MM.1S (cell line): Measurements from ENCODE around the gene CNMD.

Experiments used
- DNase-seq: peaks from one replicate; pipeline ENCODE4 v3.0.0-alpha.2; 2015
- H2AFZ ChIP-seq: fragments of 300-600 bp; sonication (generic); 2 replicates; pipeline ENCODE4 v1.6.0; 2016; ENCODE audit warnings: antibody characterized with exemption, low read length
- H3F3A ChIP-seq: fragments of 300-600 bp; sonication (generic); 2 replicates; pipeline ENCODE4 v1.6.1; 2016; ENCODE audit warnings: mild to moderate bottlenecking, antibody characterized with exemption, low read length, moderate library complexity, mixed read lengths; ENCODE audit not compliant: insufficient read depth
- H3K27ac ChIP-seq: fragments of 300-600 bp; sonication (generic); 2 replicates; pipeline ENCODE4 v1.5.1; 2016; ENCODE audit warnings: mild to moderate bottlenecking, low read length
- H3K27me3 ChIP-seq: fragments of 300-600 bp; sonication (generic); replicated peaks from 2 replicates; pipeline ENCODE4 v1.6.0; 2016; ENCODE audit warnings: low read length; ENCODE audit not compliant: insufficient read depth
- H3K36me3 ChIP-seq: fragments of 300-600 bp; sonication (generic); replicated peaks from 2 replicates; pipeline ENCODE4 v1.6.1; 2016; ENCODE audit warnings: mild to moderate bottlenecking, low read length, mixed read lengths; ENCODE audit not compliant: insufficient read depth
- H3K4me1 ChIP-seq: fragments of 300-600 bp; sonication (generic); 2 replicates; pipeline ENCODE4 v1.6.1; 2016; ENCODE audit warnings: low read length, mixed read lengths
- H3K4me2 ChIP-seq: fragments of 300-600 bp; sonication (generic); 2 replicates; pipeline ENCODE4 v1.6.0; 2016; ENCODE audit warnings: low read depth, low read length
- H3K4me3 ChIP-seq: fragments of 300-600 bp; sonication (generic); 2 replicates; pipeline ENCODE4 v1.5.1; 2016; ENCODE audit warnings: low read length, mixed read lengths
- H3K79me2 ChIP-seq: fragments of 300-600 bp; sonication (generic); 2 replicates; pipeline ENCODE4 v1.6.1; 2016; ENCODE audit warnings: mixed run types, low read length, mixed read lengths
- H3K9ac ChIP-seq: fragments of 300-600 bp; sonication (generic); 2 replicates; pipeline ENCODE4 v1.6.1; 2016; ENCODE audit warnings: low read length, mixed read lengths
- H3K9me2 ChIP-seq: fragments of 300-600 bp; sonication (generic); replicated peaks from 2 replicates; pipeline ENCODE4 v1.6.1; 2016; ENCODE audit warnings: mild to moderate bottlenecking, low read length, mixed read lengths; ENCODE audit not compliant: insufficient read depth
- H3K9me3 ChIP-seq: fragments of 300-600 bp; sonication (generic); replicated peaks from 2 replicates; pipeline ENCODE4 v1.6.1; 2016; ENCODE audit warnings: mild to moderate bottlenecking, low read length, mixed read lengths; ENCODE audit not compliant: insufficient read depth
- H4K20me1 ChIP-seq: fragments of 300-600 bp; sonication (generic); 2 replicates; pipeline ENCODE4 v1.6.1; 2016; ENCODE audit warnings: mild to moderate bottlenecking, low read length, moderate library complexity, mixed read lengths; ENCODE audit not compliant: insufficient read depth
- EZH2 ChIP-seq: fragments of 300-600 bp; sonication (generic); optimal IDR thresholded peaks from 2 replicates; pipeline ENCODE3; 2017; ENCODE audit warnings: low read depth, mild to moderate bottlenecking, antibody characterized with exemption, low read length, mixed read lengths
- EZH2phosphoT487 ChIP-seq: fragments of 300-600 bp; sonication (generic); IDR thresholded peaks from 2 replicates; pipeline ENCODE4 v1.6.1; 2018; ENCODE audit warnings: antibody characterized with exemption, low read length
- TF ChIP-seq, protein P1 (sequence below): fragments of 300-600 bp; sonication (generic); IDR thresholded peaks from 2 replicates; pipeline ENCODE4 v1.5.1; 2016; ENCODE audit warnings: antibody characterized with exemption, low read length, mixed read lengths

CNMD gene

DNA sequence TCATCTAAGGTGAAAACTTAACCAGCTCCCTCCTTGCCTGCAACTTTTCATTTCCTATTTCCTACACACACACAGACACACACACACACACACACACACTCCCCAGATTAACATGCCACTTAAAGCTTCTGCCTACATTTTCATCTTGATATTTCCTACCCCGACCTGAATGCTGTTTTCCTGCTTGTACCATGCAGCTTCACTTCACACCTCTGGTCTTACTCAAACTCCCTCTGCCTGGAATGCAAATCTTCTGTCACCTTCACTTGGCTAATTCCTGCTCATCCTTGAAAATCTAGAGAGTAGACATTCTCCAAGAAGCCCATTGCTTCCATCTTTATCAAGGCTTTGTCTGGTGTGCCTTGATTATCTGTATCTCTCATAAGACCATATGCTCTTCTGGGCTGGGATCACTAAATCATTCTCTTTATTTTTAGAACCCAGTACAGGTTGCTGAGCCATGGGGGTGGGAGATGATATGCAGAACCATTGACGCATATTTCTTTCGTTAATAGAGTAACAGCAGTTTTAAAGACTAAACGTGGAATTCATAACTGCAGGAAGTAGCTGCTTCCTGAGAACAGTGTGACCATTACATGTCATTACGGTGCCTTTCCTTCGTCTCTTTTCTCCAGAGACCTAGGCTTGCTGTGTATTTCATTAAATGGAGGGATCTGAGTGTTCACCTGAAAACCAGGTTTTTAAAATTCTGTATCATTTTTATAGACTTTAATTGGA is 37.7 kb downstream of the CNMD start:
- Histone ChIP-seq H3K4me3 (no peak overlapping the region), H3K9me3 (no peaks in the 10 kb centered on the region), H3K4me2 (no peak overlapping the region), H3K79me2 (no peaks in the 10 kb centered on the region), H3K9ac (no peak overlapping the region), H3K9me2 (no peaks in the 10 kb centered on the region), H4K20me1 (no peaks in the 10 kb centered on the region), H3K4me1 (no peaks in the 10 kb centered on the region), H3K36me3 (no peaks in the 10 kb centered on the region), H3K27me3 (no peaks in the 10 kb centered on the region), H3F3A (no peaks in the 10 kb centered on the region), H3K27ac (no peak overlapping the region), H2AFZ (no peak overlapping the region)
- DNase-seq = no peak
- TF ChIP-seq, protein P1, sequence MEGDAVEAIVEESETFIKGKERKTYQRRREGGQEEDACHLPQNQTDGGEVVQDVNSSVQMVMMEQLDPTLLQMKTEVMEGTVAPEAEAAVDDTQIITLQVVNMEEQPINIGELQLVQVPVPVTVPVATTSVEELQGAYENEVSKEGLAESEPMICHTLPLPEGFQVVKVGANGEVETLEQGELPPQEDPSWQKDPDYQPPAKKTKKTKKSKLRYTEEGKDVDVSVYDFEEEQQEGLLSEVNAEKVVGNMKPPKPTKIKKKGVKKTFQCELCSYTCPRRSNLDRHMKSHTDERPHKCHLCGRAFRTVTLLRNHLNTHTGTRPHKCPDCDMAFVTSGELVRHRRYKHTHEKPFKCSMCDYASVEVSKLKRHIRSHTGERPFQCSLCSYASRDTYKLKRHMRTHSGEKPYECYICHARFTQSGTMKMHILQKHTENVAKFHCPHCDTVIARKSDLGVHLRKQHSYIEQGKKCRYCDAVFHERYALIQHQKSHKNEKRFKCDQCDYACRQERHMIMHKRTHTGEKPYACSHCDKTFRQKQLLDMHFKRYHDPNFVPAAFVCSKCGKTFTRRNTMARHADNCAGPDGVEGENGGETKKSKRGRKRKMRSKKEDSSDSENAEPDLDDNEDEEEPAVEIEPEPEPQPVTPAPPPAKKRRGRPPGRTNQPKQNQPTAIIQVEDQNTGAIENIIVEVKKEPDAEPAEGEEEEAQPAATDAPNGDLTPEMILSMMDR = no peak
- TF ChIP-seq EZH2phosphoT487 = no peak
- no peak for TF ChIP-seq EZH2

DNA sequence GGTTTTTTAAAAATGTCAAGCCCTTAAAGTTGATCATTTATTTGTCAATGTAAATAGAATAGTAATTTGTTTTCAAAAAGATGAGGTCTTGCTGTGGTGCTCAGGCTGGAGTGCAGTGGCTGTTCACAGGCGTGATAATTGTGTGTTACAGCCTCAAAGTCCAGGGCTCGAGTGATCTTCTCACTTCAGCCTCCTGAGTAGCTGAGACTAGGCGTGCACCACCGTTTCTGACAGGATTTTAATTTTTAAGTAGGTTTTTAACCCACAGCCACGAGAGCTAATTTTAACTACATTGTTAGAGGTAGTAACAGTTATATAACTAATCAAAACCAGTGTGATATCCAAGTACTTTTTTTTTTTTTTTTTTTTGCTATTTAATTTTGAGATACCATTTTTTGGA is 43.1 kb downstream of the CNMD start:
- Histone ChIP-seq H3K4me1 (no peaks in the 10 kb centered on the region), H3K9me3 (no peaks in the 10 kb centered on the region), H2AFZ (no peak overlapping the region), H3K9me2 (no peaks in the 10 kb centered on the region), H4K20me1 (no peaks in the 10 kb centered on the region), H3K36me3 (no peaks in the 10 kb centered on the region), H3K27ac (no peak overlapping the region), H3K9ac (no peak overlapping the region), H3K27me3 (no peaks in the 10 kb centered on the region), H3F3A (no peaks in the 10 kb centered on the region), H3K4me3 (no peak overlapping the region), H3K79me2 (no peaks in the 10 kb centered on the region), H3K4me2 (no peak overlapping the region)
- TF ChIP-seq EZH2phosphoT487 (no peak), EZH2 (no peak)
- TF ChIP-seq, protein P1 = no peak
- no peak for DNase-seq

DNA sequence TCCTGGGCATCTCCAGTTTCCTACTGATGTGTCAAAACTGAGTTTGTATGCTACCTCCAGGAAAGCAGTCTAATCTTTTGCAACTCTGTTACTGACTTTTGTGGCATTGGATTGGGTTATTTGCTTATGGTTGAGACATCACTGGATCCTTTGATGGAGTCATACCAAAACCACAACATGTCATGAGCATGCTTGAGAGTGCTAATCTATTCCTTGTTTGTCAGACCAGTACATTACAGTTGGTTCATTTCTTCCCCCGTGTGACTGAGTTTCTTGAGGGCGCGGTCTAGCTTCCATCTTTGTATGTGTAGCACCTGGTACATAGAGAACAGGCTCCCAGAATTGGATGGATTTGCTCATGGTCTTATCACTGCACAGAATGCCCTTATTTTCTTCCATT is 43.8 kb downstream of the CNMD start:
- Histone ChIP-seq H3K4me3 (no peak overlapping the region), H3K79me2 (no peaks in the 10 kb centered on the region), H3K27me3 (no peaks in the 10 kb centered on the region), H4K20me1 (no peaks in the 10 kb centered on the region), H3K4me2 (no peak overlapping the region), H3K9me3 (no peaks in the 10 kb centered on the region), H3K9ac (no peak overlapping the region), H3F3A (no peaks in the 10 kb centered on the region), H3K9me2 (no peaks in the 10 kb centered on the region), H3K4me1 (no peaks in the 10 kb centered on the region), H3K36me3 (no peaks in the 10 kb centered on the region), H3K27ac (no peak overlapping the region), H2AFZ (no peak overlapping the region)
- TF ChIP-seq EZH2 = no peak
- TF ChIP-seq, protein P1 = no peak
- TF ChIP-seq EZH2phosphoT487 = no peak
- DNase-seq = no peak
